Mucosa of stomach (tissue), 1 donor: ENCODE results near the gene CBFA2T3.

Experiments
- H3K27me3 ChIP-seq: one replicate; pipeline ENCODE4 v1.7.0; 2013; ENCODE audit warnings: mild to moderate bottlenecking, low read length; ENCODE audit not compliant: control insufficient read depth, insufficient read depth
- H3K36me3 ChIP-seq: one replicate; pipeline ENCODE4 v1.7.0; 2013; ENCODE audit warnings: low read length; ENCODE audit not compliant: control insufficient read depth, insufficient read depth
- H3K4me1 ChIP-seq: one replicate; pipeline ENCODE4 v1.7.0; 2013; ENCODE audit warnings: mild to moderate bottlenecking, low read length; ENCODE audit not compliant: control insufficient read depth, insufficient read depth
- H3K4me3 ChIP-seq: one replicate; pipeline ENCODE4 v1.7.0; 2013; ENCODE audit warnings: low read length
- H3K9ac ChIP-seq: one replicate; pipeline ENCODE4 v1.7.0; 2013; ENCODE audit warnings: mild to moderate bottlenecking, low read length, moderate library complexity
- H3K9me3 ChIP-seq: one replicate; pipeline ENCODE4 v1.7.0; 2013; ENCODE audit warnings: mild to moderate bottlenecking, low read length, moderate library complexity; ENCODE audit not compliant: control insufficient read depth
- donor health status: Pancreatic carcinoma.

CBFA2T3 gene

DNA sequence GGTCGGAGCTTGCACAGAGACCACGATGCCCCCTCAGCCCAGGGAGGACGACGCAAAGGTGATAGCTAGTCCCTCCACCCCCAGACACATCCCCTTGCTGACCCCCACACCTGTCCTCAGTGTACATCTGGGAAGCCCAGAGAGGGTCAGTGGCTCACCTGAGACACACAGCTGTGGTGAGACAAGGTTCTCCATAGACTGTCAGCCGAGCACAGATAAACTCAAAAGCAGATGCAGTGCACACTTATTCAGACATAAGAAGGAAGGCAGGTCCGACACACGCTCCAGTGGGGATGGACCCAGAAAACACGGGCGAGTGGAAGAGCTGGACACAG, 19.6 kb downstream of the CBFA2T3 start:
- Histone ChIP-seq H3K4me3 (no peak overlapping the region), H3K27me3 (no peaks in the 10 kb centered on the region), H3K4me1 (no peaks in the 10 kb centered on the region), H3K9ac (no peak overlapping the region), H3K36me3 (no peaks in the 10 kb centered on the region), H3K9me3 (no peaks in the 10 kb centered on the region)

DNA sequence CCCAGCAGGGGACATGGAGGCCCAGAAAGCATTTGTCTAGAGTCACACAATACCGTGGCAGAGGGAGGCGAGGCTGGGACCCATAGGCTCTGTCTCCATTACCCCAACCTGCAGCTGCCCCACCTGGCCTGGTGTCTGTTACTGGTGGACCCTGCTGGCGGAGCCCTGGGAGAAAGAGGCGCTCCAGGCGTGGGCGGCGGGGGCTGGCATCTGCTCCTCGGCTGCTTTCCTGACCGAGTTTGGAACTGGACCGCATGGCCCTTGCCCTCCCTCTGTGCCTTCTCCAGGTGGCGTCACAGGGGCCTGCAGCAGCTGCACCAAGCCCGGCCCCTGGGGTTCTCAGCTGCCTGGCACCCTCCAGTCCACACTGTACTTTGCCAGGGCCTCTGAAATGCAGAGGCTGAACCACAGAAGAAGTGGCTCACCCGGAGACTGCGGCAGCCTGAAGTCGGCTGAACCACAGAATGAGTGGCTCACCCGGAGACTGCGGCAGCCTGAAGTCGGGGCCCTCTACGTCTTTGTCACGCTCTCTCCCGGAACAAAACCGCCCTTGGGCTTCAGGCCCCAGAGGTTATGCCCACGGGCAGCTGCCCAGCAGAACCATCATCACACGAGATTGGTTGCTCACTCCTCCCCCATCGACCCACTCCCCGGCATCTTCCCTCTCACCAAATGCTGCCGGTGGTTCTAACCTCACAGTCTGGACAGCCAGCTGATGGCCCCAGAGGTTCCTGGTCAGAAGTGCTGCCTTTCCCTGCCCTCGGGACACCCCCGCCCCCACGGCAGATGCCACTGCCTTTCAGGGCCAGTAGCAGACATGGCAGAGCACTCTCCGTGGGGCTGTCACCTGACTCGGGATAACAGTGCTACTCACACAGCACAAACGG, 20.2 kb downstream of the CBFA2T3 start:
- Histone ChIP-seq H3K4me1 (no peaks in the 10 kb centered on the region), H3K4me3 (no peak overlapping the region), H3K36me3 (no peaks in the 10 kb centered on the region), H3K27me3 (no peaks in the 10 kb centered on the region), H3K9me3 (no peaks in the 10 kb centered on the region), H3K9ac (no peak overlapping the region)

DNA sequence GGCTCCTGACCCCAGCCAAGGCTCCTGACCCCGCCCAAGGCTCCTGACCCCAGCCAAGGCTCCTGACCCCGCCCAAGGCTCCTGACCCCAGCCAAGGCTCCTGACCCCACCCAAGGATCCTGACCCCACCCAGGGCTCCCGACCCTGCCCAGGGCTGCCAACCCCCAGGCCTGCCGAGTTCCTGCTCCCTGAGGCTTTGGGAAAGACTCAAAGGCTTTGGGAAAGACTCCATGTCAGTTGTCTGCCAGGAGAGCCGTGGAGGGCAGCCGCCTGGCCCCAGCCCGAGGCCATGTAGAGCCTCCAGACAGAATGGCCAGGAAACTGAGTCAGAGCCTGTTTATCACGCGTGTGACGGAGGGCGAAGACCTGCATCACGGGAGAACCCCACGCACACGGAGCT, 21.1 kb downstream of the CBFA2T3 start:
- H3K4me3 ChIP-seq = no peak overlapping the region
- H3K36me3 ChIP-seq = no peaks in the 10 kb centered on the region
- no peaks in the 10 kb centered on the region for H3K4me1 ChIP-seq
- no peaks in the 10 kb centered on the region for H3K9me3 ChIP-seq
- no peaks in the 10 kb centered on the region for H3K27me3 ChIP-seq
- H3K9ac ChIP-seq = no peak overlapping the region

DNA sequence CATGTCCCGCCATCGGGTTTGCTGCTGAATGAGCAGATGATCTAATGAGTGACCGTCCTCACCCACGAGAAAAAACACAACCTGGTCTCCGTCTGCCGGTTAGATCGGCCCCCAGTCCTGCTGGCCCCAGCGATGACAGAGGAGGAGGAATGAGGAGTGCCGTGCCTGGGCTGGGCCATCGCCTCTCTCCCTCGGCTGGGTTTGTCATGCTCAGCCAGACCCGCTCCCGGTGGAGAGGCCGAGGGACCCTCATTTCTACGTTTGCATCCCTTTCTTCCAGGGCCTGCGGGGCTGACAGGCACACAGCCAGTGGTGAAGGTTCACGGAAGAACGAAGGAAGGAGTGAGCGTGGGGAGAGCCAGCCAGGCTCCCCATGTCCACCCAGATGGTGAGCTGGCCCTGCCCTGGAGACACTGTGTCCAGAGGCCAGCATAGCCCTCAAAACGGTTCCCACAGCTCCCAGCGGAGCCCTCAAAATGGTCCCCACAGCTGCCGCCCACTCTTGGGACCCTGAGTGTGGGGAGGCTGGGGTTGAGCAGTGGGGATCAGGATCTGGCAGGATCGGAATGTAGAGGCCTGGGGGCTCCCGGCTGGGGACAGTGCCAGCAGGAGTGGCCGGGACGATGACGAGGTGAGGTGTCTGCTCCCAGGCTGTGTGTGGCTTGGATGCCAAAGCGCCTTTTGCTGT, 23.9 kb downstream of the CBFA2T3 start:
- Histone ChIP-seq H3K36me3 (no peaks in the 10 kb centered on the region), H3K4me3 (no peak overlapping the region), H3K27me3 (no peaks in the 10 kb centered on the region), H3K9ac (no peak overlapping the region), H3K4me1 (no peaks in the 10 kb centered on the region), H3K9me3 (no peaks in the 10 kb centered on the region)

DNA sequence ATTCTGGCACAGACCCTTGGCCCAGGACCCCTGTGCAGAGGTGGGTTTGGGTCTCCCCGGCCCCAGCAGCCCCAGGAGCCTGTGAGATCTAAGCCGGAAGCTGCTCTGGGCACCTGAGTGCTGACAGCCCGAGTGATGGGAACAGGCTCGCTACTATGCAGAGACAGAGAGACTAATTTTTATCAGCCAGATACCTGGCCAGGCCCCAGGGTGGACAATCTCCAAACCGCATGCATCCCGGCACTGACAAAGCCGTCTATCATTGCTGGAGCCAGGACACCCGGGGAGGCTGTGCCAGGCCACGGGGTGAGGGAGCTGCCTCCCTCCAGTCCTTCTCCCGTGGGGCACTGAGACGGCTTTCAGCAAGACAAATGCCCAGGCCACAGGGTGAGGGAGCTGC, 25.0 kb downstream of the CBFA2T3 start:
- H3K27me3 ChIP-seq = no peaks in the 10 kb centered on the region
- H3K9ac ChIP-seq = no peak overlapping the region
- no peaks in the 10 kb centered on the region for H3K4me1 ChIP-seq
- no peak overlapping the region for H3K4me3 ChIP-seq
- no peaks in the 10 kb centered on the region for H3K9me3 ChIP-seq
- H3K36me3 ChIP-seq = no peaks in the 10 kb centered on the region

DNA sequence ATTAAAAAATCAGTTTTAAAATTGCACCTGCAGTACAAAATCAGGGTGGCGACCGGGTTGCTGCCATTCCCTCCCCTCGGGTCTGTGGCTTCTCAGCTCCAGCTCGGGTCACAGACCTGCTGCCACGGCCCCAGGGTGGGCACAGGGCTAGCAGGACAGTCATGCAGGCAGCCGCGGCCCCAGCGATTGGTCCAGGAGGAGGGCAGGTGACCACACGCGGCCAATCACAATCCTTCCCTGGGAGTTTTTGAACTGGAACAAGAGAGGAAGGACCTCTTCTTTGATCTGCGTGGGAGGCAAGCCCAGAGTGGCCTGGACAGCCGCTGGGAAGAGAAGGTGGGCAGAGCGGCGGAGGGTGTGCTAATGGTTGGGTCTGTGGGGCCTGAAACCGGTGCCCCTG, 25.5 kb downstream of the CBFA2T3 start:
- Histone ChIP-seq H3K9ac (no peak overlapping the region), H3K36me3 (no peaks in the 10 kb centered on the region), H3K4me3 (no peak overlapping the region), H3K27me3 (no peaks in the 10 kb centered on the region), H3K9me3 (no peaks in the 10 kb centered on the region), H3K4me1 (no peaks in the 10 kb centered on the region)

DNA sequence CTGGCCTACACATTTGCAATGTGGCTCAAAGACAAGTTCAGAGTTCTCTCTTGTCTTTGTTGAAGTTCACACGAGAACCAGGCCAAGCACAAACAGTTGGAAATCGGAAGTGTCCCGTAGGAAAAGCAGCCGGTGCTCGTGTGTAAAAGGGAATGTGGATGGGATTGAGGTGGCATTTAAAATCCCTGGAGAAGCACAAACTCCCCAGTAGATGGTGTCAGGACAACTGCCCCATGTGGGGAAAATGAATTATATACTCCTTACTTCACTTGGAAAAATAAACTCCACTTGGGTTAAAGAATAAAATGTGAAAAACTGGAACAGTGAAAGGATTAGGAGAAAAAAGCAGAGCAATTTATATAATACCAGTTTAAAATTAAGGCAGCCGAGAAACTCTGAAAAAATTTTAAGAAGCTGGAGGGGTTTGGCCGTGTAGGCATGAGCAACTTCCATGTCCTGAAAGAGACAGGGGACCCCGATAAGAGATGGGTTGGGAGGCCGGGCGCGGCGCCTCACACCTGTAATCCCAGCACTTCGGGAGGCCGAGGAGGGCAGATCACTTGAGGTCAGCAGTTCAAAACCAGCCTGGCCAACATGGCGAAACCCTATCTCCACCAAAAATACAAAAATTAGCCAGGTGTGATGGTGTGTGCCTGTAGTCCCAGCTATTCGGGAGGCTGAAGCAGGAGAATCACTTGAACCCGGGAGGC, 28.1 kb downstream of the CBFA2T3 start:
- Histone ChIP-seq H3K4me3 (no peak overlapping the region), H3K27me3 (no peaks in the 10 kb centered on the region), H3K9me3 (no peaks in the 10 kb centered on the region), H3K9ac (no peak overlapping the region), H3K4me1 (no peaks in the 10 kb centered on the region), H3K36me3 (no peaks in the 10 kb centered on the region)

DNA sequence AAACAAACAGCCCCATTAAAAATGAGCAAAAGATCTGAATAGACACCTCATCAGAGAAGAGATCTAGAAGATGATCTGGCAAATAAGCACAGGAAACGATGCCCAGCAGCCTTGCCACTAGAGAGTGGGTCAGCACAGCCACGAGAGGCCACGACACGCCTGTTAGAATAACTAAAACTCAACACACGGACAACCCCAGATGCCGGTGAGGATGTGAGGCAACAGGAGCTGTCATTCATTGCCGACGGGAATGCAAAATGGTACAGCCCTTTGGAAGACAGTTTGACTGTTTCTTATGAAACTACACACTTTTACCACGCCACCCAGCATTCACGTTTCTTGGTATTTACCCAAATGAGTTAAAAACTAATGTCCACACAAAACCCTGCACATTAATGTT, 31.5 kb downstream of the CBFA2T3 start:
- no peaks in the 10 kb centered on the region for H3K9me3 ChIP-seq
- H3K27me3 ChIP-seq = peaks cover 19% of the 10 kb centered on the region
- no peak overlapping the region for H3K9ac ChIP-seq
- H3K4me3 ChIP-seq = no peak overlapping the region
- H3K36me3 ChIP-seq = no peaks in the 10 kb centered on the region
- H3K4me1 ChIP-seq = peaks cover 3% of the 10 kb centered on the region

DNA sequence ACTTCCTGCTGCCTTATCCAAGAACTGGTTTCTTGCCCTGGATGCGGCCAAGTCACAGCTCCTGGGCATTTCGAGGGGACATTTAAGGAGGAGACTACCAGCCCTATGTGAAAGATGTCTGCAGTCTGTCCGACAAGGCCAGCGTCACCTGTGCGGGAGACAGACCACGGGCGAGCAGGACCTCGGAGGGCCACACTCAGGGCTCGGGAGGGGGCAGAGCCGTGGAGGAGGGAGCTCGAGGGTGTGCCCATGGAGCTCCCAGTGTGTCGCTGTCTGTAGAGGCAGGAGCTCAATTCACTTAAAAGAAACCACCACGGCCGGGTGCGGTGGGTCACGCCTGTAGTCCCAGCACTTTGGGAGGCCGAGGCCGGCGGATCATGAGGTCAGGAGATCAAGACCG, 33.3 kb downstream of the CBFA2T3 start:
- Histone ChIP-seq H3K9me3 (no peaks in the 10 kb centered on the region), H3K36me3 (no peaks in the 10 kb centered on the region), H3K4me1 (peaks cover 6% of the 10 kb centered on the region), H3K9ac (no peak overlapping the region), H3K4me3 (no peak overlapping the region), H3K27me3 (peaks cover 33% of the 10 kb centered on the region)

DNA sequence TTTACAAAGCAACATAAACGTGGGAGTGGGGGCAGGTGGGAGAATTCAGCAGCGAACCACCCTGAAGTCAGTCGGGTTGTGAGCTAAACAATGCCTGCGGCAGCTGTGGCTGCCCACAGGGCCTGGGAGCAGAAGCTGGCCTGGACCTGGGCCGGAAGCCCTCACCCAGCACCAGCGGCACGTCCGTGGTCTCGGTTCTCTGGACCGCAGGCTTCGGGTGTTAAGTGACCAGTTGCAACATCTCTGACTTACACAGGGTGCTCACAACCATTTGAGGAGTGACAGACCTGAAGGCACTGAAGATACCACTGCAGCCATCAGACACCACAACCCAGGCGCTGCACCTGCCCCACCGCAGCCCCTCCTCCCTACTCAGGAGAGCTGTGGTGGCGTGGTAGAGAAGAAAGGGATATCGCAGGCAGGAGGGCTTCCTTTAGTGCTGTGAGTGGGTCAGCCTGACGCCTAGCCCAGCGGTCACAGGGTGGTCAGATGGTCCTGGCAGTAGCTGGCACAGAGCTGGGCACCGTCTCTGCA, 33.8 kb downstream of the CBFA2T3 start:
- Histone ChIP-seq H3K4me3 (no peak overlapping the region), H3K36me3 (no peaks in the 10 kb centered on the region), H3K4me1 (peaks cover 6% of the 10 kb centered on the region), H3K27me3 (peaks cover 33% of the 10 kb centered on the region), H3K9ac (no peak overlapping the region), H3K9me3 (no peaks in the 10 kb centered on the region)

DNA sequence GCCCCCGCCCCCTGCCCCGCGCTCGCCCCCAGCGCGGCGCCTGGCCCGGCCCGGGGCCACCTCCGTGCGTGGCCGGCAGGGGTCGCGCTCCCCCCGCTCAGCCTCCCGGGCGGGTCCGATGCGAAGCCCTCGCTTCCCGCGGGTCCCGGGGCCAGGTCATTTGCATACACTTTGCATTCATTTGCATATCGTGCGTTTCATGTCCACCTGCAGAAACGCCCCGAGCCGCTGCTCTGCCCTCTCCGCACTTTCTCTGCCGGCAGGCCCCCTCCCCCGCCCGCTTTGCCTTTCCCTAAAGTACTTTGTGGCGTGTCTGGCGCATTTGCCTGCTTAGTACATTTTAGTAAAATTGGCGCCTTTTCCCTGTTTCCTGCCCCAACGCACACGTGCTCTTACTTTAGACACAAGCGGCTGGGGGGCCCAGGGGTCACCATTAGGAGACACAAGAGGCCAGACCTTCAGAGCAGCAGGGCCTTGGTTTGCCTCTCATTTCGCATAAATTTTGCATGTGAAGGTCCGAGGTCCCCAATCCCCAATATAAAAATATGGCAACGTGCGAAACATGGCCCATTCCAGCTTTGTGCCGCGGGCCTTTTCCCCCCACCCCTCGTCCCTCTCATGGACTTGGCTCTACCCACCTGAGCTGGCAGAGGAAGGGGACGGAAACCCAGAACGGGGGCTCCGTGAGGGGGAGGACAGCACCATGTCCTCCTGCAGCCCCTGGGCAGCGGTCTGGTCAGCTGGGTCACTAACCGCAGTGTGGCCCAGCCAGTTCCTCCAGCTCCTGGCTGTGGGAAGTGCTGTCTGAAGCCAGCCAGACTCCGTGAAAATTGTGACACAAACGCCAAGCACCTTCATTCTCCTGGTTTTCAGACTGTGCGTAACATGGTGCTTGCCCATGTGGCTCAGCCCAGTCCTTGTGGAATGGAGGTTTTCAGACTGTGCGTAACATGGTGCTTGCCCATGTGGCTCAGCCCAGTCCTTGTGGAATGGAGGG, 34.8 kb downstream of the CBFA2T3 start:
- H3K4me1 ChIP-seq = peaks cover 6% of the 10 kb centered on the region
- no peaks in the 10 kb centered on the region for H3K36me3 ChIP-seq
- H3K4me3 ChIP-seq = no peak overlapping the region
- no peaks in the 10 kb centered on the region for H3K9me3 ChIP-seq
- peaks cover 33% of the 10 kb centered on the region for H3K27me3 ChIP-seq
- H3K9ac ChIP-seq = no peak overlapping the region
